GM19193 (cell line): Measurements from ENCODE around the gene GATD1.

Experiments used
- POLR2A ChIP-seq: IDR thresholded peaks from 4 replicates; pipeline ENCODE4 v1.6.1; 2011; ENCODE audit not compliant: insufficient read depth, insufficient read length; ENCODE audit errors: extremely low read depth

The GATD1 gene

GRCh38 chr11:792873-793272 lies 15.6 kb upstream of the GATD1 start:
- no peak for TF ChIP-seq POLR2A

DNA sequence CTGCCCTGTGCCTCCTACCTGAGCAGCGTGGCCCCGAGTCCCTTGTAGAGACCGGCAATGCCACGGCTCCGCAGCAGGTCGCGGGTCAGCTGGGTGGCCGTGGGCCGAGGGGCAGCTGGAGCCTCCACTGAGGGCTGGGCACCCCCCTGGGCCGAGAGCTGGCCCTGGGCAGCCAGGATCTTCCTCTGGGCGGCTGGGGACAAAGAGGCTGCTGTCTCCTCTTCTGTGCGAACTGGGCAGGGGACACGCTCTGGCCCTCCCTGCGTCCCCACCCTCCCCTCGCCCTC lies 15.2 kb upstream of the GATD1 start:
- TF ChIP-seq POLR2A: no peak

DNA sequence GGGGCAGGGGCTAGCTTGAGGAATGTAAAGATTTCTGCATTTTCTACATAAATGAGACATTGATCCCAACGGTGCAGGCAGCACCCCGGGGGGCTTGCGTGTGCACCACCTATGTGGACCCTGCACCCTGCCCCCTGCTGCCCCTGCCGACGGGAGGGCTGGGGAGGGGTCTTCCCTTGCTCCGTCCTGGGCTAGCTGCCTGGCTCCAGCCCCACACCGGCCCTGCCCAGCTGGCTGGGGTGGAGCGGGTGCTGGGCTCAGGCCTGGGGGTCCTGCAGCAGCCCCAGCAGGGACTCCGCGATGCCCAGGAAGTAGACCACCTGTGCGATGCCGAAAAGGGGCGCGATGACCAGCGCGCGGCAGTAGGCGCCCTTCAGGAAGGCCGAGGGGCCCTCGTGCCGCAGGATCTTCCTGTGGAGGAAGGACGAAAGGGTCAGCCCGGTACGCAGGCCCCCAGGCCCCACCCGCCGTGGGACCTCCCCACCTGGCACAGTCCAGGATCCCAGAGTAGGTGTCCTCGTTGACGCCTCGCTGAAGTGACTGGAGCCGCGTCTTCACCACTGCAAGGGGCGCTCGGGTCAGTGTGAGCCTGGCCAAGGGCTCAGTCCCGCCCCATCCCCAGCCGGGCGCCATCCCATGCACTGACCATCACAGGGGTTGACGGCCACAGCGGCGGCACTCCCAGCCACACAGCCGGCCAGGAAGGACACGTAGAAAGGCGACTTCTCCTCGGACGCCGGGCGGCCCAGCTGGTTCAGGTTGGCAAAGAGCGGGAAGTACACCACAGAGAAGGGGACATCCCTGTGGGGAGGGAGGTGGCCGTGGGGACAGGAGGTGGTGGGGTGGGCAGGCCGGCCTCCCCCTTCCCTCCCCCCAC lies 14.6 kb upstream of the GATD1 start:
- TF ChIP-seq POLR2A: no peak

- TF ChIP-seq POLR2A: no peak
These were observed 13.7 kb upstream of the GATD1 start for GRCh38 chr11:790721-791564.

GRCh38 chr11:789943-790342 lies 12.7 kb upstream of the GATD1 start, which contains the start of gene CEND1:
TSS of gene CEND1 (minus strand) at chr11:790090. CDS start at chr11:788576, 1,514 bp downstream.
- no peak for TF ChIP-seq POLR2A

DNA sequence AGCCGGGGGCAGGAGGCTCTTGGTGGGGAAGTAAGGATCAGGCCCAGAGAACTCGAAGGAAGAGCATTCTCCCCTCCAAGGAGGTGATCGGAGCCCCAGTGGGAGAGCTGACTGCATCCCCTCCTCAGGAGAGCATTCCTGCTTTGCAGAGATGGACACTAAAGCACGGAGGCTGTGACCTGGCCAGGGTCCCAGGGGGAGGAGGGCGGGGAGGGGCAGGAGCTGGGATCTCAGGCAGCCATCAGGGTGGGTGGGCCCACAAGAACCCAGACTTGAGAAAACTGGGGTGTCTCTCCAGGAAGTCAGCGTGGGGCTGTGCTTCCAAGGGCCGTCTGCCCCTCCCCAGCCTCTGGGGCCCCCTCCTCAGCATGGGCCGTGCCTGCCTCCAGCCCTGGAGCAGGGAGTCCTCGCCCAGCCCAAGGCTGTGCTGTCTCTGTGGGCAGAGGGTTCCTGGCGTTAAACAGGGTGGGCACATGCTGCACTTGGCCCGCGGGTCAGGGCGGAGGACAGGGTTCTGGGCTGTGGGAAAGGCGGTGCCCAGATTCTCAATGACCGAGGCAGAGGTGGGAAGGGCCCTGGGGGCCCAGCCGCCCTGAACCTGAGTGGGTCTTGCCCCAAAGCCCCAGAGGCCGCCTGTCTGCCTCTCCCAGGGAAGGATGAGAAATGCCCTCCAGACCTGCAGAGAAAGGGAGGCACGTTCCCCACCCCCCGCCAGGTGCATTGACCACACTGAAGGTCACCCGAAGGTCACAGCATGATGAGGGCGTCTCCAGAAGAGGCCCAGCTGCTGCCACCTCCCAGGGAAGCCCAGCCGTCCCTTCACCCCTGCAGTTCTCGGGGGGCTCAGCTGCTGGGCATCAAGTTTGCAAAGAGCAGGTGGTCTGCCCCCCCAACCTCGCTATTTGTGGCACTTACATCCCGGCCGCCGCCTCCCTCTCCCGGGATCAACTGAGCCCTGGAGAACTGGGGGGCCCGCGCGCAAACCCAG lies 12.0 kb upstream of the GATD1 start:
- TF ChIP-seq POLR2A: no peak

GRCh38 chr11:788009-788640 lies 10.8 kb upstream of the GATD1 start:
- TF ChIP-seq POLR2A: no peak

- no peak for TF ChIP-seq POLR2A
These were observed 9.9 kb upstream of the GATD1 start for GRCh38 chr11:787084-787675.

DNA sequence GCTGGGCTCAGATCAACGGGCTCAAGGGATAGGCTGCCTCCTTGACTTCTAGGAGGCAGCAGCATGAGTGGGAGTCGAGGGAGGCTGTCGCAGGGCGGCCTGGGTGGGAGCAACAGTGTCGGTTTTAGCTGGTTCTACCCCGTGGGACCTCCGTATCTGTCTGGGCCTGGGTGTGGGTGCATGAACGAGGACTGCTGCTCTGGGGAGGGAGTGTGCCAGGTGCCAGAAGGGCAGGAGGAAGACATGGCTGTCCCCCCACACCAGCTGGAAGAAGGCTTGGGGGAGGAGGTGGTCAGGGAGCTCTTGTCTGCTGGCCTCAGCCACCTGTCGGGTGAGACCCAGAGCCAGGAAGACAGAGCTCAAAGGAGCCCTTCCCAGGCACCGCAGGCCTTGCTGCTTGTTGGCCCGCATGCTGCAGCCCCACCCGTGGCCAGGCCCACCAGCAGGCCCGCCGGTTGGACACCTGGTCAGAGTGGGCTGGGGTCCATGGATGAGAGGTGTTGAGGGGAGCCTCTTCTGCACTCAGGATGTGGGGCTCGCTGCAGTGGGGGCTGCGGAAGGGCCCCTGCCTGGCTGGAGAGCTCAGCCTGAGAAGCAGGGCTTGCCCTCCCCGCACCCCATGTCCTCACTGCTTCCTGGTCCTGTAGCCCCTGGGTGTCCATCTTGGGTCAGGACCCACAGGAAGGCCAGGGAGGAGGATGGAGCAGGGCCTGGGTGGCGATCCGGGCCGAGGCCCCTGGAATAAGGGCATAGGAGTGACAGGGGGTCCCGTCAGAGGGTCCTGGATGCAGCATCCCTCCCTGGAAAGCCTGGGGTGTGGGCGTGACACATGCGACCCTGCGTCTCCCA lies 9.2 kb upstream of the GATD1 start:
- no peak for TF ChIP-seq POLR2A

- no peak for TF ChIP-seq POLR2A
These were observed 6.3 kb upstream of the GATD1 start for GRCh38 chr11:783581-784015.

DNA sequence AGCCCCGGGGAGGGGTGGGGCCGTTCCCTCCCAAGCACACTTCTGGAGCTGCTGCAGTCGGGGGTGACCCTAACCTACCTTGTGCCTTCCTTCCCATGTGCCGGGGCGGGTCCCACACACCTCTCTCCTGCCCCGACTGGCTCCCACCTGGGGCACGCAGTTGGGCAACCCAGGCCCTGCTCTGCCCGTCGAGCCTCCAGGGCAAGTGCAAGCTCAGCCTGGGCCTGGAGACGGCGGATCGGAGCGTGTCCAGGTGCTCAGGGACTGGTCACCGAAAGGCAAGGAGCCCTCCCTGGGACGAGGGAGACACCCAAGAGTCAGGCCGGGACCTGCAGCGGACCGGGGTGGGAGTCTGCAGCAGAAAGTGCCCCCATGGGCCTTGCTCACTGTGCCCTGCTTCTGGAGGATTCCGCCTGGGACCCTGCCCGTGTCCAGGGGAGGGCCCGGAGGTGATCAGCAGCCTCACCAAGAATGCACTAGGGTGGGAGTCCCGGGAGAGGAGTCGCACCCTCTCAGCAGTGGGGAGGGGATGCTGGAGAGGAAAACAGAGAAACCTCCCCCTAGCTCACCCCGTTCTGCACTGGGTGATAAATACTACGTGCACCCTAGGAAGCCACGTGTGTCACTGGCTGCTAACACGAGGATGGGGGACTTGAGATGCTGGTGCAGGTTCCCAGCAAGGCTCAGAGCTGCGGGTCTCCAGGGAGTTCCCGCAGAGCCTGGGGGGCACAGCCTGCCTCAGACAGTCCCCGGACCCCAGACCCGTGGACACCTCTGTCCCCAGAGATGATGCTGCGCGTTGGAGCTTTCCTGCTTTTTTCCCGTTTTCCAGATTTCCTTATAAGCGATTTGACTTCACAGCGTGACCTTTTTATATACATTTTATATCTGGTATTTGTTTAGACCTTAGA lies 5.2 kb upstream of the GATD1 start:
- TF ChIP-seq POLR2A: no peak

DNA sequence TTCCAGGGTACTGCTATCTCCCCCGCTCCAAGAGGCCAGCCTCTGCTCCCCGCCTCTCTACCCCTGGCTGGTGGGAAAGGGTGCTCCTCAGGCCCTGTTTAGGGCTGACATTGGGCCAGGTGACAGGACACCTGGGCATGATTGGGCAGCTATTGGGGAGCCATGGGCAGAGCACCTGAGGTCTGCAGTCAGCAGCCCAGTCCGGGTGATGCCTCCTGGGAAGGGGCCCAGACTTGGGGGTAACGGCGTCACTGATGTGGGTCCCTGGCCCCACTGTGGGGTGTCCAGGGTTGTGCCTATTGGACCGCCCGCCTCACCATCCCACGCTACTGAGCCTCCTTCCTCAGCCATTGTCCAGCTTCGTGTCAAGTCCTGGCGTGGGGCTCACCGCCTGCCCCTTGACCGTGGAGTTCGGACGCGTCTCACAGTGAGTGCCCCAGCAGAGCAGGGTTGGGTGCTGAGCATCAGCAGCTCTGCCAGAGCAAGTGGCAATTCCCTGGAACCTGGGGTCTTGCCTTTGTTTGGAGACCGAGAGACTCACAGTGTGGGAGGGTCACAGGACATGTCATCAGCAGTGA lies 2.8 kb upstream of the GATD1 start:
- no peak for TF ChIP-seq POLR2A
